IPS DF 19.7 (cell line): Measurements from ENCODE around the gene SMIM27.
A peak's percentile ranks its signal among the peaks of the same experiment; 100 is the strongest.

Experiments used
- DNase-seq: peaks from one replicate; pipeline ENCODE4 v3.0.0-alpha.2; 2013; ENCODE audit warnings: low read depth, low spot score

Gene SMIM27

GRCh38 chr9:32554591-32554990, 2.5 kb downstream of the SMIM27 start:
- no peak for DNase-seq

- DNase-seq, result no peak
Observed at GRCh38 chr9:32558408-32558934, 6.3 kb downstream of the SMIM27 start.

GRCh38 chr9:32565967-32566366, 13.8 kb downstream of the SMIM27 start:
- no peak for DNase-seq

- DNase-seq, result no peak
Observed at GRCh38 chr9:32566770-32567169, 14.6 kb downstream of the SMIM27 start.

GRCh38 chr9:32570262-32570661, 18.1 kb downstream of the SMIM27 start:
- no peak for DNase-seq

- DNase-seq, result no peak
Observed at GRCh38 chr9:32571969-32572899, 20.1 kb downstream of the SMIM27 start.

GRCh38 chr9:32572900-32573523, 20.9 kb downstream of the SMIM27 start, which contains the start of gene NDUFB6:
TSS of gene NDUFB6 (minus strand) at chr9:32573159. CDS start at chr9:32573060, 99 bp downstream.
- DNase-seq, result peak; percentile 90

GRCh38 chr9:32573821-32574220, 21.7 kb downstream of the SMIM27 start:
- DNase-seq, result no peak

- DNase-seq, result no peak
Observed at GRCh38 chr9:32574858-32575257, 22.7 kb downstream of the SMIM27 start.

GRCh38 chr9:32577316-32577715, 25.2 kb downstream of the SMIM27 start:
- no peak for DNase-seq

- DNase-seq, result no peak
Observed at GRCh38 chr9:32578976-32579375, 26.8 kb downstream of the SMIM27 start.

GRCh38 chr9:32579706-32580331, 27.7 kb downstream of the SMIM27 start:
- no peak for DNase-seq

- no peak for DNase-seq
Observed at GRCh38 chr9:32580631-32581300, 28.6 kb downstream of the SMIM27 start.

- peak; percentile 28 for DNase-seq
Observed at GRCh38 chr9:32581512-32582143, 29.5 kb downstream of the SMIM27 start.

- no peak for DNase-seq
Observed at GRCh38 chr9:32584784-32585183, 32.7 kb downstream of the SMIM27 start.

- DNase-seq, result no peak
Observed at GRCh38 chr9:32587901-32588300, 35.8 kb downstream of the SMIM27 start.

- DNase-seq, result no peak
Observed at GRCh38 chr9:32589083-32589723, 37.1 kb downstream of the SMIM27 start.

GRCh38 chr9:32590476-32590875, 38.3 kb downstream of the SMIM27 start:
- no peak for DNase-seq

GRCh38 chr9:32590898-32591297, 38.8 kb downstream of the SMIM27 start:
- DNase-seq, result no peak

- DNase-seq, result no peak
Observed at GRCh38 chr9:32596096-32596865, 44.2 kb downstream of the SMIM27 start.
